Activated naive CD8-positive, alpha-beta T cell treated with anti-CD3 and anti-CD28 coated beads, Interleukin-2, amount 50 U/mL, for 16 hours (primary cell): Measurements from ENCODE around the gene TPO.
A peak's percentile ranks its signal among the peaks of the same experiment; 100 is the strongest.

ENCODE experiments used
- DNase-seq: peaks from one replicate; pipeline ENCODE4 v3.0.0-alpha.2; 2020; ENCODE audit warnings: low read depth, low spot score

Gene TPO

GRCh38 chr2:1521878-1522830 lies 108.9 kb downstream of the TPO start:
- no peak for DNase-seq

- no peak for DNase-seq
These were observed 114.1 kb downstream of the TPO start for GRCh38 chr2:1527153-1527992.

GRCh38 chr2:1528273-1529064 lies 115.2 kb downstream of the TPO start:
- DNase-seq, result no peak

DNA sequence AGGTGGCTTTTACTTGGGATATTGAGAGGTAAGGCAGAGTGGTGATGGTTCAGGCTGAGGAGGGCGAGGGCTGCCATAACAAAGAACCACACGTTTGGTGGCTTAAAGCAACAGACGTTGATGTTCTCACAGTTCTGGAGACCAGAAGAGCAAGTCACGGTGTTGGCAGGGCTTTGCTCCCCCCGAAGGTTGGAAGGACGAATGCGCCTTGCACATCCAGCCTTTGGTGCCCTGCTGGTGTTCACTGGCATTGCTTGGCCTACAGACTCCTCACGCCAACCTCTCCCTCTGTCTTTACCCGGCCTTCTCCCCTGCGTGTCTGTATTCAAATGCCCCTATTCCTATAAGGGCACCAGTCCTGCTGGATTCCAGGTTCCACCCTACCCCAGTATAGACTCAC lies 125.4 kb downstream of the TPO start:
- DNase-seq, result no peak

- DNase-seq, result no peak
These were observed 126.2 kb downstream of the TPO start for GRCh38 chr2:1539441-1539840.

DNA sequence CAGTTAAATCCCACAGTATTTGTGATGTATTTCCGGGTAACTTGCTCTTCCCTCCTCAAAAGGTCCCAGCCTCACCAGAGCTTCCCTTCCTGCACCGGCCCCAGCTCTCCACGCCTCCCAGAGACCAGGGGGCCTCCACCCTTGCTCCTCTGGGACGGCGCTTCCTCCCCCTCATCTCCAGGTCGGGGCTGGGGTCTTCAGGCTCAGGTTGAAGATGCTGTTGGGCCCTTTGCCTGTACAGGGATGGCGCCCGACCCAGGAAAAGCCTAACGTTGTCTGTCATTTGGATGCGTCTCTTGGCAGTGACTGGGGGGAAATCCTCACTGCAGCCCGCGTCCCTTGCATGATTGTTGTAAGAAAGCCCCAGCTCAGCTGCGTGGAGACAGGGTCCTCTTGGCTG lies 126.7 kb downstream of the TPO start:
- DNase-seq, result no peak

DNA sequence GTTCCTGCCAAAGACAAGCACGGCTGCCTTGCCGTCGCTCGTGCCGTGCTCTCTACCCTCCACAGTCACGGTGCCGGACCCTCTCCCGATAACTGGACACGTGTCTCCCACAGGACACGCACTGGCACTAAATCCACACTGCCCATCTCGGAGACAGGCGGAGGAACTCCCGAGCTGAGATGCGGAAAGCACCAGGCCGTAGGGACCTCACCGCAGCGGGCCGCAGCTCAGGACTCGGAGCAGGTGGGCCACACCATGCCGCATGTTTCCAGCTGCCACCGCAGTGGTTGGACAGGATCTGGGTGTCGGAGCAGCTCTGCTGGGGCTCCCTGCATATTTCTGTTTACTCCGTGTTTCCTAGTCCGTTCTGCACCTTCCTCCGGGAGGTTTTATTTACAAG lies 127.2 kb downstream of the TPO start:
- no peak for DNase-seq

- no peak for DNase-seq
These were observed 127.8 kb downstream of the TPO start for GRCh38 chr2:1541040-1541439.

- no peak for DNase-seq
These were observed 128.7 kb downstream of the TPO start for GRCh38 chr2:1541819-1542475.

GRCh38 chr2:1542971-1543370 lies 129.7 kb downstream of the TPO start:
- DNase-seq, result no peak

- no peak for DNase-seq
These were observed 130.7 kb downstream of the TPO start for GRCh38 chr2:1543776-1544477.

DNA sequence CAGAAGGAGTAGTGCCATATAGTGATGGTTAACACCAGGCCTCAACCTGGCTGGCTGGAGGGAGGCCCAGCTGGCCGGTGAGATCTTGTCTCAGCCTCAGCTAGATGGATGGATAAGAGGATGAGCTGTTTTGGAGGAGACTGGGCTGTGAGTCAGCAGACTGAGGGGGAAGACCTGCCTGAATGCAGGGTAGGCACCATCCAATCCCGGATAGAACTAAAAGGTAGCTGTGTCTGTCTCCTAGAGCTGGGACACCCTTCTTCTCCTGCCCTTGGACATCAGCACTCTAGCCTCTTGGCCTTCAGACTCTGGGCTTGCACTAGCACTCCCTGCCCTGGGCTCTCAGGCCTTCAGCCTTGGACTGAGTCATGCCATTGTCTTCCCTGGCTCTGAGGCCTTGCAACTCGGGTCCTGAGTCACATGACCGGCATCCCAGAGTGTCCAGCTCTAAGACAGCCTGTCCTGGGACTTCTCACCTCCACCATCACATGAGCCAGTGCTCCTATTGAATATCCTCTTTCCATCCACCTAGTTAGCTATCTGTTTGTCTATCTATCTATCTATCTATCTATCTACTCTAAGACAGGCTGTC lies 131.3 kb downstream of the TPO start:
- no peak for DNase-seq

GRCh38 chr2:1546023-1546591 lies 132.8 kb downstream of the TPO start:
- DNase-seq, result no peak

DNA sequence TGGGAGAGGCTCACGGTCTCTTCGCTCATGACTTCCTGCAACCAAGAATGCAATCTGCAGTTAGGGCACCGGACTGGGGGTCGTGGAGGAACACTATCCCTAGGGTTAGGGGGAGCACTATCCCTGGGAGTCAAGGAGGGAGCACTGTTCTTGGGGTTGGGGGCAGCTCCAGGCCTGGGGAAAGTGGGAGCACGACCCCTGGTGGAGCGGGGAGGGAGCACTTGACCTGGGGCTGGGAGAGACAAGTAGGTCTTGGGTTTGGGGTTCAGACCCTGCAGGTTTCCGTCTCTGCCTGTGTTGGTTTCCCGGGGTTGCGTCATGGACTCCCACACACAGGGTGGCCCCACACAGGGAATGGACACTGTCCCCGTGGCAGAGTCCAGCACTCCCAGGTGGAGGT lies 133.6 kb downstream of the TPO start:
- no peak for DNase-seq

DNA sequence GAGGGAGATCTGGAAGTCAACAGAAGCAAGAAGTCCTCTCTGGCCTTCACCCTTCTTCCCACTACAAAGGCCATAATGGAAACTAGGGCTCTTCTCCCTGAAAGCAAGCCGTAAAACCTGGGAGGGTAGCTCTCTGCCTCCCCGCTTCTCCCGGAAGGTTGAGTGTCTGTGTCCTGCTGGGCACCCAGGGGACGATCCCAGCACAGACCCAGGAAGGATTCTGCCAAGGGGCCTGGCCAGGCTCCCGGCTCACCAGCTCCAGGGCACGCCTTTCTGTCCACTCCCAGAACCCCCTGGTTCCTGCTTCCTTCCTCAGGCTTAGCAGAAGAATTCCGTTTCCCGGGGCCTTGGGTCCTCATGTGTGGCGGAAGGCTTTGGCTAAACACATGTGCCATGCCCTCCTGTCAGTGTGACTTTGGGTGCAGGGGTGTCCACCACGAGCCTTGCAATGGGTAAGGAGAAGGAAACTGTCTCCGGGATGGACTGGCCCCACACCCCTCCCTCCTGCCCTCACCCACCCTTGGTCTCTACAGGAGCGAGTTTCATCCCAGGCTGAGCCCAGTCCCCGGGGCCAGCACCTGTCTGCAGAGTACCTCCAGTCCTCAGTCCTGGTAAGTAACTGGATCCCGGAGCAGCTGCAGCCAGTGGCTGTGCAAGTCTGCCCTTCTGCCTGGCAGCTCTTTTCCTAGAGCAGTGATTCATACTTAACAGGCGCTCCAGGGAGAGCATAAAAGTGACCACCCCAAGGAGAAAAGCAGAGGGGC lies 135.8 kb downstream of the TPO start:
- no peak for DNase-seq

- no peak for DNase-seq
These were observed 136.8 kb downstream of the TPO start for GRCh38 chr2:1550076-1550475.

GRCh38 chr2:1550658-1551316 lies 137.5 kb downstream of the TPO start:
- peak; percentile 23 for DNase-seq

DNA sequence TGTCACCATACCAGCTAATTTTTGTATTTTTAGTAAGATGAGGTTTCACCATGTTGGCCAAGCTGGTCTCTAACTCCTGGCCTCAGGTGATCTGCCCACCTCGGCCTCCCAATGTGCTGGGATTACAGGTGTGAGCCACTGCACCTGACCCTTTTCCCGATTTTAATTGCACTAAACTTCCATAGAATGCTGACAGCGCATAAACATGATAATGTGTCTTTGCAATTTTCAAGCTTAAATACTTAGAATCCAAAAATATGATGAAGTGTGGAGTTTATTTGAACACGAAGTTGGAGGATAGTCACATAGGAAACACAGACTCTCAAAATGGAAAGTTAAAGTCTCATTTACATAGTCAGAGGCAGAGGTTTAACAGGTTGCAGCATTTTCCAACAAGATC lies 138.6 kb downstream of the TPO start:
- DNase-seq, result no peak

- no peak for DNase-seq
These were observed 139.3 kb downstream of the TPO start for GRCh38 chr2:1552611-1553010.
